Pancreas (tissue), 10 donors: ENCODE data around the gene HBS1L. TPM values are rescaled to one million over a fixed set of nuclear protein-coding genes. Genes with fewer than 3 reads are reported as not detected.

Experiments
- ATAC-seq, 4 donors: fragments of 200-7000 bp; cut with Tn5 transposase; one replicate each; pipeline versions ENCODE4 v1.8.0 to v1.9.1; 2020; ENCODE audit warnings: mild to moderate bottlenecking in 4 of 4, moderate library complexity in 4 of 4
- DNase-seq, 6 donors: peaks; one replicate each; pipeline ENCODE4 v3.0.0-alpha.2; 2020
- FAIRE-seq: peaks from 2 replicates; lab custom pipeline; 2012; peaks lifted over from hg19 to GRCh38; lab: Jason Lieb, UNC
- H3K27ac ChIP-seq, 4 donors: fragments of 200-600 bp; sonication (generic); 1 replicate in 3 of 4; 2 replicates in 1 of 4; pipeline versions ENCODE4 v1.5.0 to v1.8.0; 2020
- H3K27me3 ChIP-seq, 4 donors: fragments of 200-600 bp; one replicate each; pipeline ENCODE4 v1.8.0; 2021
- H3K36me3 ChIP-seq, 3 donors: fragments of 200-600 bp; sonication (generic) in 1 of 3; one replicate each; pipeline versions ENCODE4 v1.5.0 to v1.8.0; 2020 to 2021
- H3K4me1 ChIP-seq, 3 donors: fragments of 200-600 bp; one replicate each; pipeline ENCODE4 v1.8.0; 2021
- H3K4me3 ChIP-seq, 4 donors: fragments of 200-600 bp; sonication (generic) in 2 of 4; one replicate each; pipeline versions ENCODE4 v1.5.0 to v1.8.0; 2020 to 2021
- H3K9me3 ChIP-seq, 4 donors: fragments of 200-600 bp; one replicate each; pipeline ENCODE4 v1.8.0; 2021
- WGBS, 2 donors: extraction: QIAGEN DNeasy Blood & Tissue Kit; methylation state at CpG; one replicate each; pipeline ENCODE4 v1.1.7; 2013; 5-methylcytosine and 5-hydroxymethylcytosine counted together
- intact Hi-C, 3 donors: fragments of 100-400 bp; cut with DNase I; formaldehyde crosslinking; loops; one replicate each; pipeline versions ENCODE4 v1.11.1 to v1.14.2; 2022
- polyA plus RNA-seq, 2 donors: library from polyadenylated mRNA; stranded (reverse); fragments of 200-250 nt; gene quantifications; one replicate each; pipeline ENCODE4 v1.2.3, GENCODE V29; 2013
- total RNA-seq, 6 donors: library from RNA; stranded (reverse); fragmentation: NEBNext Ultra II Directional in 4 of 6; extraction: Animal tissue kit (Norgen Biotek cat#: 25700) in 4 of 6; gene quantifications; one replicate each; pipeline versions ENCODE4 v1.2.1 to v1.2.4, GENCODE V29; 2021 to 2023
- TF ChIP-seq, protein P1 (sequence below), 4 donors: fragments of 200-600 bp; sonication (generic) in 3 of 4; IDR thresholded peaks; one replicate each; pipeline versions ENCODE4 v1.5.0 to v1.8.0; 2021; ENCODE audit warnings: antibody characterized with exemption in 4 of 4
- donor health status: healthy with polysubstance abuse.
- donor health status: DM: no; HTN: no; CAD: no; lungs with moderate emphysema.
- donor health status: DM: no; HTN: no; CAD: no.
- donor health status: control.
- donor health status: control.
- donor health status: Bipolar disorder and iron deficiency.
- donor health status: DM: yes; HTN: yes; CAD: no.
- donor health status: DM: no; HTN: no; CAD: no.
- donor health status: DM: no; HTN: no; CAD: no.
- donor health status: DM: yes; HTN: yes; CAD: no.

Gene HBS1L
- total and polyA plus RNA-seq, 8 donors: 10.3 to 41.5 (median 38.9) TPM

DNA sequence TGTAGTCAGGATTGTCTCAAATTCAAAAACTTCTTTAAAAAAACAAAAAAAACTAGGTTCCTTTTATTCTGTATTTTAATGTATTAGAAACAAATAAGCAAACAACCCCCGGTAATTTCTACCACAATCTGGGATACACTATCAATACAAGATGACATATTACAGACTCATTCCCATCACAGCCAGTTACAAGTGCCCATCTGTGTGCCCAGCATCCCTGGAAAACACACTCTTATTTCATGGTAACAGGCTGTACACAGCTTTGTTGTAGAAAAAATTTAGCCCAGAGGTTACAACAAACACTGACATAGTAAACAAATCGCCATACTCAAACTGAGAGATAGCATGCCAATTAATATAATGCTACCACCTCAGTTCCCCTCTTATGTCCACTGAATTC, 16.3 kb downstream of the HBS1L start:
- H3K4me1 ChIP-seq: peaks cover 10 to 13% (median 11%) of the 10 kb centered on the region in 3 donors
- intact Hi-C loops: no loop called here

GRCh38 chr6:135037541-135037940, 17.1 kb downstream of the HBS1L start:
- TF ChIP-seq, protein P1, sequence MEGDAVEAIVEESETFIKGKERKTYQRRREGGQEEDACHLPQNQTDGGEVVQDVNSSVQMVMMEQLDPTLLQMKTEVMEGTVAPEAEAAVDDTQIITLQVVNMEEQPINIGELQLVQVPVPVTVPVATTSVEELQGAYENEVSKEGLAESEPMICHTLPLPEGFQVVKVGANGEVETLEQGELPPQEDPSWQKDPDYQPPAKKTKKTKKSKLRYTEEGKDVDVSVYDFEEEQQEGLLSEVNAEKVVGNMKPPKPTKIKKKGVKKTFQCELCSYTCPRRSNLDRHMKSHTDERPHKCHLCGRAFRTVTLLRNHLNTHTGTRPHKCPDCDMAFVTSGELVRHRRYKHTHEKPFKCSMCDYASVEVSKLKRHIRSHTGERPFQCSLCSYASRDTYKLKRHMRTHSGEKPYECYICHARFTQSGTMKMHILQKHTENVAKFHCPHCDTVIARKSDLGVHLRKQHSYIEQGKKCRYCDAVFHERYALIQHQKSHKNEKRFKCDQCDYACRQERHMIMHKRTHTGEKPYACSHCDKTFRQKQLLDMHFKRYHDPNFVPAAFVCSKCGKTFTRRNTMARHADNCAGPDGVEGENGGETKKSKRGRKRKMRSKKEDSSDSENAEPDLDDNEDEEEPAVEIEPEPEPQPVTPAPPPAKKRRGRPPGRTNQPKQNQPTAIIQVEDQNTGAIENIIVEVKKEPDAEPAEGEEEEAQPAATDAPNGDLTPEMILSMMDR (IDR thresholded peaks at IDR 0.05): no peak
- ATAC-seq: no peak
- DNase-seq: no peak
- 60 to 66% methylated on average over 4 of the region's 4 CpGs for WGBS, 2 donors
- intact Hi-C loops: no loop called here
- Histone ChIP-seq H3K27me3 (no peaks in the 10 kb centered on the region), H3K4me1 (peaks cover 14 to 21% (median 17%) of the 10 kb centered on the region in 3 donors), H3K36me3 (no peaks in the 10 kb centered on the region), H3K4me3 (no peak overlapping the region), H3K9me3 (no peaks in the 10 kb centered on the region), H3K27ac (no peak overlapping the region)
- no peak for FAIRE-seq

More for the DNA sequence above, 16.3 kb downstream of the HBS1L start:
- H3K4me3 ChIP-seq: no peak overlapping the region
- TF ChIP-seq, protein P1 (IDR thresholded peaks at IDR 0.05): no peak
- 69 to 77% methylated on average over 2 of the region's 2 CpGs for WGBS, 2 donors
- H3K36me3 ChIP-seq: no peaks in the 10 kb centered on the region
- no peaks in the 10 kb centered on the region for H3K27me3 ChIP-seq
- DNase-seq: no peak
- H3K9me3 ChIP-seq: no peaks in the 10 kb centered on the region
- ATAC-seq: no peak
- H3K27ac ChIP-seq: no peak overlapping the region
- no peak for FAIRE-seq

DNA sequence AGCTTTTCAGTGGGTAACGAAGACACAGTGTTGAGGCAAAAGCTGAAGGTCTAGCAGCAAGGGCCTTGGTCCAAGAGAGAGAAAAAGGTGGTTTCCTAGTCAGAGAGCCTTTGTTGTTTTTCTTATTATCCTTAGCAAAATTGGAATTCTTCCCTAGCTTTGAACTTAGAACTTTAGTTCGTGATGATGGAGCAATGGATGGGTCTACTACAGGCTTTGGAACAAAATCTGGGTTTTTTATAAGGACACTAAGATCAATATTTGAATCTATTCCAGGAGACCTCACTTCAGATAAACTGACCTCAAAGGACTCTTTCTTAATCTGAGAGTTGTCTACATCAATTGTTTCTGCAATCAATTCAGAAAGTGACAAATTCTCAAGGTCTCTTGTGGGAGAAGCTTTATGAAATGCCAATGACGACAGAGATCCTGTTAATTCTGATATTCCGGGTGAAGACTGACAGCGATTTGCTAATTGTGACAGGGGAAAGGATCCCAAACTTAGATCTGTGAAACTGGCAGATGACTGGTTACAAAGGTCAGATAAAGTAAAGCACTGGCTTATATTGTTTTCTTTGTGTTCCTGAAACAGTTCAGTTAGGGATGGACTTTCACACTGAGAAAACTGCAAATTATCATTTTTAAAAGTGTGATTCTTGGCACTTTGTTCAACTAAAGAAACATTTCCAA, 17.7 kb downstream of the HBS1L start:
- 26 to 31% methylated on average over 5 of the region's 5 CpGs for WGBS, 2 donors
- H3K27ac ChIP-seq: no peak overlapping the region
- intact Hi-C loops: no loop called here
- H3K4me1 ChIP-seq: peaks cover 14 to 22% (median 17%) of the 10 kb centered on the region in 3 donors
- no peaks in the 10 kb centered on the region for H3K9me3 ChIP-seq
- no peak for ATAC-seq
- no peaks in the 10 kb centered on the region for H3K27me3 ChIP-seq
- FAIRE-seq: no peak
- TF ChIP-seq, protein P1 (IDR thresholded peaks at IDR 0.05): no peak
- H3K36me3 ChIP-seq: no peaks in the 10 kb centered on the region
- no peak for DNase-seq
- no peak overlapping the region for H3K4me3 ChIP-seq

DNA sequence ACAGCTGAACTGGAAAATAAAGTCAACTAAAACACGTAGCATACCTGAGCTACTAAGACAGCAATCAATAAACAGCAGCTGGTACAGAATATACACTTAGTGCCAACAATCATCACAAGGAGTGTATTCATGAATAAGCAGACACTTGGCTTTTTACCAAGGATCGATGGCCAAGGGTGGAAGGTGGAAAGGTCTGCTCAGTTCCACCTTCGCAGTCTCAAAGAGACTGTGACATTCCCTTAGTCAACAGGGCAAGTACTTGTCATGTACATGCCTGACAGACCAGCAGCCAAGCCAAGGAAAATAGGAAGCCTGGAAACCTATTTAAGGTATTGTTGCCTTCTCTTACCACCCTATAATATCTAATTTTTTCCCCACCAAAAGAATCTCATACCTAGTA, 21.4 kb downstream of the HBS1L start:
- intact Hi-C loops: no loop called here
- WGBS, 2 donors: 6 to 16% methylated on average over 3 of the region's 3 CpGs

More for the DNA sequence above, 21.4 kb downstream of the HBS1L start:
- DNase-seq (peak in 3 of 6 donors; percentile 40 to 73 (median 60)), FAIRE-seq (no peak), ATAC-seq (peak; percentile 82 to 92 (median 84))
- H3K36me3 ChIP-seq: no peaks in the 10 kb centered on the region
- peaks cover 14 to 22% (median 17%) of the 10 kb centered on the region in 3 donors for H3K4me1 ChIP-seq
- no peaks in the 10 kb centered on the region for H3K9me3 ChIP-seq
- H3K27me3 ChIP-seq: no peaks in the 10 kb centered on the region
- no peak overlapping the region for H3K27ac ChIP-seq
- TF ChIP-seq, protein P1 (IDR thresholded peaks at IDR 0.05): no peak
- no peak overlapping the region for H3K4me3 ChIP-seq
